Naive thymus-derived CD4-positive, alpha-beta T cell (primary cell): ENCODE data around the gene YIPF3. TPM values are rescaled to one million over a fixed set of nuclear protein-coding genes. Genes with fewer than 3 reads are reported as not detected.

ENCODE experiments used
- ATAC-seq: fragments of 150-1000 bp; cut with Tn5 transposase; 2 replicates; pipeline ENCODE4 v1.10.0; 2021; ENCODE audit warnings: mild to moderate bottlenecking, moderate library complexity
- CTCF ChIA-PET: fragments of 350-600 bp; sonication (Branson Sonifier 250); formaldehyde crosslinking; loops from one replicate; lab custom pipeline; 2021; ENCODE audit warnings: antibody characterized with exemption; lab: Charles Lee
- POLR2A ChIA-PET: fragments of 350-600 bp; sonication (Branson Sonifier 250); formaldehyde crosslinking; loops from one replicate; lab custom pipeline; 2021; ENCODE audit warnings: antibody characterized with exemption, inconsistent platforms; lab: Charles Lee
- DNase-seq, 9 donors: peaks; one replicate each; pipeline versions ENCODE4 v3.0.0 to v3.0.0-alpha.2; 2020 to 2022; ENCODE audit warnings: mixed read lengths in 1 of 9
- H3K27ac ChIP-seq: one replicate; pipeline ENCODE4 v1.7.0; 2013; ENCODE audit warnings: mild to moderate bottlenecking, low read depth, low read length, moderate library complexity
- H3K27me3 ChIP-seq, 2 donors: one replicate each; pipeline ENCODE4 v1.7.0; 2013; ENCODE audit warnings: low read length in 2 of 2, mild to moderate bottlenecking in 2 of 2, moderate library complexity in 2 of 2; ENCODE audit not compliant: control insufficient read depth in 2 of 2, insufficient read depth in 2 of 2
- H3K36me3 ChIP-seq, 3 experiments: 1 replicate in 2 of 3; 2 replicates in 1 of 3; pipeline ENCODE4 v1.7.0; 2013; ENCODE audit warnings: low read length in 3 of 3, mild to moderate bottlenecking in 3 of 3, moderate library complexity in 1 of 3; ENCODE audit not compliant: insufficient read depth in 3 of 3, control insufficient read depth in 2 of 3
- H3K4me1 ChIP-seq, 2 donors: one replicate each; pipeline ENCODE4 v1.7.0; 2013; ENCODE audit warnings: low read length in 2 of 2, mild to moderate bottlenecking in 2 of 2, moderate library complexity in 1 of 2; ENCODE audit not compliant: control insufficient read depth in 2 of 2, insufficient read depth in 2 of 2
- H3K4me3 ChIP-seq: 2 replicates; pipeline ENCODE4 v1.7.0; 2013; ENCODE audit warnings: mild to moderate bottlenecking, low read length
- H3K9me3 ChIP-seq, 3 experiments: 1 replicate in 2 of 3; 2 replicates in 1 of 3; pipeline ENCODE4 v1.7.0; 2013; ENCODE audit warnings: low read length in 3 of 3; ENCODE audit not compliant: control insufficient read depth in 2 of 3
- H3K27ac Mint-ChIP-seq, 9 donors: one replicate each; pipeline ENCODE4 v1.8.0; 2020 to 2022; ENCODE audit warnings: mixed read lengths in 9 of 9, mild to moderate bottlenecking in 8 of 9, moderate library complexity in 5 of 9, inconsistent platforms in 2 of 9
- H3K27me3 Mint-ChIP-seq, 5 donors: one replicate each; pipeline ENCODE4 v1.8.0; 2021 to 2022; ENCODE audit warnings: mixed read lengths in 5 of 5, mild to moderate bottlenecking in 1 of 5
- H3K36me3 Mint-ChIP-seq, 5 donors: one replicate each; pipeline ENCODE4 v1.8.0; 2020 to 2022; ENCODE audit warnings: mixed read lengths in 5 of 5, mild to moderate bottlenecking in 3 of 5, inconsistent platforms in 1 of 5
- H3K4me1 Mint-ChIP-seq, 7 donors: one replicate each; pipeline ENCODE4 v1.8.0; 2020 to 2022; ENCODE audit warnings: mixed read lengths in 7 of 7, mild to moderate bottlenecking in 3 of 7, inconsistent platforms in 1 of 7
- H3K4me3 Mint-ChIP-seq, 10 donors: one replicate each; pipeline ENCODE4 v1.8.0; 2020 to 2022; ENCODE audit warnings: mild to moderate bottlenecking in 10 of 10, mixed read lengths in 10 of 10, moderate library complexity in 6 of 10, inconsistent platforms in 2 of 10
- H3K9me3 Mint-ChIP-seq, 11 donors: one replicate each; pipeline ENCODE4 v1.8.0; 2020 to 2022; ENCODE audit warnings: mixed read lengths in 11 of 11, mild to moderate bottlenecking in 4 of 11, inconsistent platforms in 1 of 11, moderate library complexity in 1 of 11
- intact Hi-C, 2 donors: fragments of 100-400 bp; cut with micrococcal nuclease; formaldehyde crosslinking; loops; one replicate each; pipeline ENCODE4 v1.15.1; 2023
- polyA plus RNA-seq, 2 donors: library from polyadenylated mRNA; unstranded; fragments of 300-500 nt; fragmentation: Illumina TruSeq; gene quantifications; one replicate each; pipeline ENCODE4 v1.2.3, GENCODE V29; 2021
- total RNA-seq, 6 experiments: library from RNA in 5 of 6; stranded (reverse) in 5 of 6; gene quantifications; 1 replicate in 5 of 6; 2 replicates in 1 of 6; pipeline ENCODE4 v1.2.3 and lab custom pipeline; 2021 to 2026

YIPF3 gene
- total and polyA plus RNA-seq, 7 experiments from 2014 or later = 54.4 to 75.9 (median 68.3) TPM

DNA sequence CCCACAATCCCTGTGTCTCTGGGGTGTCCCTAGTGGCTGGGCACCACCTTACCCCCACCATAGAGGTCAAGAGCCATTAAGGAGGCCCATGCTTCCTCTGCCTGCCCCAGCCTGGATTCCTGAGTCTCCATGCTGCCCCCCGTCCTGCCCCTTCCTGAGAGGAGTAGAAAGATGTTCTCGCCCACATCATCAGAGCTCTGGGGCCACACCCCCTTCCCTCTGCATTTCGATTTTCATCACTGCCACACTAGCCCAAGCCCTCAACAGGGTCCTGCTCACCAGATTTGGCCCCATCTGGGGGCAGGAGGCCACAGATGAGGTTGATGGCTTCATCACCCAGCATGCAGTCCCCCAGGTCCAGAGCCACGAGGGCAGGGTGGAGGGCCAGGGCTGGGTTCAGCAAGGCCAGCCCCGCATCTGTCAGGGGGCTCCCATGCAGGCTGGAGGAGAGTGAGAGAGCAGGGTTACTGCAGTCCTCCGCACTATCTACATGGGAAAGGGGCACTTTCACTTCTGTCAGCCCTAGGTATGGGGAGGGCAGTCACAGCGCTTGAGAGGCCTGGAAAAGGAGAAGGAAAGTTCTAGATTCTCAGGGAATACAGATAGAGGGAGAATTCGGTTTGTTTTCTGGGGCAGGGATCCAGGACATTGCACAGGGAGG is 8.1 kb downstream of the YIPF3 start:
- Histone ChIP-seq H3K4me3 (no peak overlapping the region), H3K9me3 (no peaks in the 10 kb centered on the region), H3K4me1 (peaks cover 0 to 4% of the 10 kb centered on the region in 2 donors), H3K27me3 (peaks cover 0 to 9% of the 10 kb centered on the region in 2 donors), H3K36me3 (peaks cover 0 to 48% (median 17%) of the 10 kb centered on the region in 3 experiments), H3K27ac (no peak overlapping the region)
- peaks cover 15 to 22% (median 19%) of the 10 kb centered on the region in 5 donors for H3K27me3 Mint-ChIP-seq
- H3K27ac Mint-ChIP-seq = peak overlapping the region in 4 of 9 donors; percentile 27 to 70 (median 44)
- POLR2A ChIA-PET = interaction anchor here (0.6 to 3.1 kb wide), 3 partner anchors 9 to 625 kb away, joined by 4 to 23 read pairs (median 7); partner anchors contain the start of genes POLR1C and YIPF3
- ATAC-seq (no peak), DNase-seq (no peak)
- peaks cover 10 to 39% (median 27%) of the 10 kb centered on the region in 7 donors for H3K4me1 Mint-ChIP-seq
- H3K4me3 Mint-ChIP-seq = peak overlapping the region; percentile 76 to 94 (median 84)
- CTCF ChIA-PET = interaction anchor here (0.9 to 4.6 kb wide), 7 partner anchors 9 to 240 kb away, joined by 3 to 35 read pairs (median 4); partner anchors contain the start of genes POLR1C and YIPF3
- H3K36me3 Mint-ChIP-seq = peaks cover 0 to 28% (median 14%) of the 10 kb centered on the region in 5 donors
- H3K9me3 Mint-ChIP-seq = peaks cover 0 to 1% (median 0%) of the 10 kb centered on the region in 11 donors
- intact Hi-C loops = loop anchor here (5.0 kb wide), 1 partner anchor 141 kb away; the partner anchor contains the start of gene ZNF318 (in 2 of the 2)

DNA sequence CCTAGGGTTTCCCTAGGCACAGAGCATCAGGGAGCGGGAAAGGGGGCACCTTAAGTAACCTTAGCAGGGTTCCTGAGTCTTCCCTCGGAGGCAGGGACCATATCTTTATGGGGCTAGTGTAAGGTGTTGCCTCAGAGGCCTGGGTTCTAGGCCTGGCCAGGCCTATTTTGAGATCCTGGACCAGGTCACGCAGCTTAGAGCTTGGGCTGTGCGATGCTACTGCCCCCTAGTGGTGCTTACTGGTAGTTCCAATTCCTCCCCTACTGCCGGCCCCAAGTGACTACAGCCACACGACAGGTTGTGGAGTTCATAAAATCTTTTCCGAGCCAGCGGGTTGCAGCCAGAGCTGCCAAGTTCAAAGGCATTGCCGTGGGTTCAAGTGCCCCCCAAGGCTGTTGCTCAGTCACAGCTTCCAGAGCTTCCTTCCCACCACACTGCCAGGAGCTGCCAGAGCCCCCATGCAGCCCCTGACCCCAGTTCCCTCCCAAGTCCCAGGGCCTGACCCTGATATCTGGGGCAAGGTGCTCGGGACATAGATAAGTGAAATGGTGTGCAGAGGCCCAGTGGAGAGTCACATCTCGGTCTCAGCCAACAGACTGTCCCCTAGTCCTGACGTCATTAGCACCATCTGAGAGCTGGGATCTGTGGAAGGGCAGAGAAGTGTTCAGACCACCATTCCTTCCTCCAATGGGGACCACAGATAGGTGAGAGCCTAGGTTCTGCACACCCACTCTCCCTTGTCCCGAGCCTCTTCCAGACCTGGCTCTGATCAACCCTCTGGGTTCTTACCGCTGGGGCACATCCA is 9.9 kb downstream of the YIPF3 start:
- Mint-ChIP-seq H3K4me3 (peak overlapping the region in 1 of 10 donors; percentile 29), H3K27me3 (peaks cover 15 to 22% (median 19%) of the 10 kb centered on the region in 5 donors), H3K9me3 (peaks cover 0 to 1% (median 0%) of the 10 kb centered on the region in 11 donors), H3K36me3 (peaks cover 4 to 33% (median 17%) of the 10 kb centered on the region in 5 donors), H3K27ac (peak overlapping the region in 5 of 9 donors; percentile 24 to 69 (median 58)), H3K4me1 (peaks cover 10 to 29% (median 20%) of the 10 kb centered on the region in 7 donors)
- Histone ChIP-seq H3K27ac (no peak overlapping the region), H3K9me3 (no peaks in the 10 kb centered on the region), H3K4me3 (no peak overlapping the region), H3K27me3 (peaks cover 0 to 9% of the 10 kb centered on the region in 2 donors), H3K4me1 (peaks cover 0 to 4% of the 10 kb centered on the region in 2 donors), H3K36me3 (peaks cover 0 to 47% (median 12%) of the 10 kb centered on the region in 3 experiments)
- intact Hi-C loops = loop anchor here (1.0 to 5.0 kb wide), 10 partner anchors 10 to 606 kb away; partner anchors contain the start of genes ZNF318 (in 2 of the 2), CRIP3 (in 1 of the 2), DNPH1 (in 1 of the 2) and POLR1C (in 1 of the 2)
- DNase-seq (peak; percentile 61 to 82 (median 70)), ATAC-seq (peak; percentile 84)
- CTCF ChIA-PET = interaction anchor here (0.5 to 4.6 kb wide), 23 partner anchors 9 to 246 kb away, joined by 3 to 35 read pairs (median 4); partner anchors contain the start of genes DLK2, POLR1C and YIPF3
- POLR2A ChIA-PET = interaction anchor here (0.6 to 3.1 kb wide), 6 partner anchors 11 to 444 kb away, joined by 3 to 23 read pairs (median 3); partner anchors contain the start of genes DLK2, POLR1C and YIPF3

DNA sequence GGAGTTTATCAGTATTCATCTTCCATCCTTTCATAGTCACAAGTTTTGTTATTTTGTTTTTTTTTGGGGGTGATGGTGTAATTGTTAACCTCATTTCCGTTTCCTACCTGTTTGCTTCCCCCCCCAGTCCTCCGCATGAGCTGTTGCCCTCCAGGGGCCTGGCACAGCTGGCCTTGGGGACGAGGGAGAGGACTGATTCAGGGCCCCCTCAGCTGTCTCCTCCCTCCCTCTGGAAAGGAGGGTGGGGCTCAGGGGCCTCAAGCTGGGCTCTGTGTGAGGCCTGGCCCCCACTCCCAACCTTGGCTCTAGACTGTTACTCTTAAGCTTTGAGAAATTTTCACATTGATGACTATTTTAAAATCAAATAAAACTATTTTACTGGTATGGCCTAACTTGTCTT is 10.6 kb downstream of the YIPF3 start:
- no peak overlapping the region for H3K27ac ChIP-seq
- intact Hi-C loops = loop anchor here (1.0 to 5.0 kb wide), 10 partner anchors 11 to 605 kb away; partner anchors contain the start of genes ZNF318 (in 2 of the 2), CRIP3 (in 1 of the 2), DNPH1 (in 1 of the 2) and POLR1C (in 1 of the 2)
- Mint-ChIP-seq H3K27ac (peak overlapping the region in 5 of 9 donors; percentile 24 to 69 (median 58)), H3K4me3 (no peak overlapping the region), H3K4me1 (peaks cover 6 to 27% (median 15%) of the 10 kb centered on the region in 7 donors), H3K27me3 (peaks cover 15 to 22% (median 19%) of the 10 kb centered on the region in 5 donors), H3K36me3 (peaks cover 7 to 34% (median 19%) of the 10 kb centered on the region in 5 donors), H3K9me3 (peaks cover 0 to 1% (median 0%) of the 10 kb centered on the region in 11 donors)
- POLR2A ChIA-PET = interaction anchor here (0.5 to 3.1 kb wide), 6 partner anchors 11 to 954 kb away, joined by 3 to 23 read pairs (median 3); partner anchors contain the start of genes DLK2, POLR1C and YIPF3
- no peak for DNase-seq
- H3K4me1 ChIP-seq = peaks cover 0 to 4% of the 10 kb centered on the region in 2 donors
- CTCF ChIA-PET = interaction anchor here (0.5 to 4.6 kb wide), 18 partner anchors 8 to 851 kb away, joined by 3 to 35 read pairs (median 4); partner anchors contain the start of genes POLR1C and YIPF3
- H3K4me3 ChIP-seq = no peak overlapping the region
- H3K9me3 ChIP-seq = no peaks in the 10 kb centered on the region
- ATAC-seq = no peak
- peaks cover 0 to 44% (median 6%) of the 10 kb centered on the region in 3 experiments for H3K36me3 ChIP-seq
- peaks cover 0 to 9% of the 10 kb centered on the region in 2 donors for H3K27me3 ChIP-seq

DNA sequence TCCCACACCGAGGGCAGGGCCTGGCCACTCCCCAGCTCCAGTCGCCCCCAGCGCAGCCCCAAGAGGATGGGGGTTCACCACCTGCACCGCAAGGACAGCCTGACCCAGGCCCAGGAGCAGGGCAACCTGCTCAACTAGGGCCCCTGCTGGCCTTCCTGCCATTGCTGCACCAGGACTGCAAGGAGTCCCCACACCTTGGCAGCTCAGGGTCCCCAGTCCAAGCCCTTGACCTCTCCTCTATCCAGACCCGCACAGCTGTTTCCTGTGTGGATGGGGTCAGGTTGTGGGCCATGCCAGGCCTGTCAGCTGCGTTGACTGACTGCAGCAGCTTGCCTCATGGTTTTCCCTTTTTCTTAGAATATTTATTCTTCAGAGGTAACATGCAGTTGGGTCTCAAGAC is 11.0 kb downstream of the YIPF3 start:
- ChIA-PET CTCF (interaction anchor here (0.7 to 4.6 kb wide), 16 partner anchors 7 to 850 kb away, joined by 3 to 35 read pairs (median 4); partner anchors contain the start of genes DNPH1, POLR1C and YIPF3), POLR2A (interaction anchor here (0.5 to 3.1 kb wide), 4 partner anchors 12 to 953 kb away, joined by 3 to 23 read pairs (median 4); partner anchors contain the start of genes DLK2, POLR1C and YIPF3)
- intact Hi-C loops = loop anchor here (1.0 to 5.0 kb wide), 10 partner anchors 12 to 605 kb away; partner anchors contain the start of genes ZNF318 (in 2 of the 2), CRIP3 (in 1 of the 2), DNPH1 (in 1 of the 2) and POLR1C (in 1 of the 2)
- H3K9me3 Mint-ChIP-seq = peaks cover 0 to 1% (median 0%) of the 10 kb centered on the region in 11 donors
- Histone ChIP-seq H3K27me3 (peaks cover 0 to 9% of the 10 kb centered on the region in 2 donors), H3K4me1 (peaks cover 0 to 4% of the 10 kb centered on the region in 2 donors), H3K36me3 (peaks cover 0 to 44% (median 6%) of the 10 kb centered on the region in 3 experiments), H3K4me3 (no peak overlapping the region), H3K9me3 (no peaks in the 10 kb centered on the region), H3K27ac (no peak overlapping the region)
- peak overlapping the region in 2 of 9 donors; percentile 24 to 37 for H3K27ac Mint-ChIP-seq
- peaks cover 7 to 33% (median 16%) of the 10 kb centered on the region in 5 donors for H3K36me3 Mint-ChIP-seq
- peaks cover 6 to 26% (median 15%) of the 10 kb centered on the region in 7 donors for H3K4me1 Mint-ChIP-seq
- no peak for DNase-seq
- peaks cover 15 to 22% (median 19%) of the 10 kb centered on the region in 5 donors for H3K27me3 Mint-ChIP-seq
- ATAC-seq = no peak
- no peak overlapping the region for H3K4me3 Mint-ChIP-seq

DNA sequence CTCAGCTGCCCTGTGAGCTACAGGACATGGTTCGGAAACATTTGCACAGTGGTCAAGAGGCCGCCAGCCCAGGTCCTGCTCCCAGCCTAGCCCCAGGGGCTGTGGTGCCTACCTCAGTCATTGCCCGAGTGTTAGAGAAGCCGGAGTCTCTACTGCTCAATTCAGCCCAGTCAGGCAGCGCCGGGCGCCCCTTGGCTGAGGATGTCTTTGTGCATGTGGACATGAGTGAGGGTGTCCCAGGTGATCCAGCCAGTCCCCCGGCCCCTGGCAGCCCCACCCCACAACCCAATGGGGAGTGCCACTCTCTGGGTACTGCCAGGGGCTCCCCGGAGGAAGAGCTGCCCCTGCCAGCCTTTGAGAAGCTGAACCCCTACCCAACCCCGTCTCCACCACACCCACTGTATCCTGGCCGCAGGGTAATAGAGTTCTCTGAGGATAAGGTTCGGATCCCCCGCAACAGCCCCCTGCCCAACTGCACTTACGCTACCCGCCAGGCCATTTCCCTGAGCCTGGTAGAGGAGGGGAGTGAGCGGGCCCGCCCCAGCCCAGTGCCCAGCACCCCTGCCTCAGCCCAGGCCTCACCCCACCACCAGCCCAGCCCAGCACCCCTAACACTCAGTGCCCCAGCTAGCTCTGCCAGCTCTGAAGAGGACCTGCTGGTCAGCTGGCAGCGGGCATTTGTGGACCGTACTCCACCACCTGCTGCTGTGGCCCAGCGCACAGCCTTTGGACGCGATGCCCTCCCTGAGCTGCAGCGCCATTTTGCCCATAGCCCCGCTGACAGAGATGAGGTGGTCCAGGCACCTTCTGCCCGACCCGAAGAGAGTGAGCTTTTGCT is 11.8 kb downstream of the YIPF3 start:
- Mint-ChIP-seq H3K9me3 (peaks cover 0 to 1% (median 0%) of the 10 kb centered on the region in 11 donors), H3K36me3 (peaks cover 7 to 39% (median 16%) of the 10 kb centered on the region in 5 donors), H3K27ac (peak overlapping the region in 2 of 9 donors; percentile 28 to 37), H3K4me1 (peaks cover 6 to 26% (median 14%) of the 10 kb centered on the region in 7 donors), H3K27me3 (peaks cover 15 to 22% (median 19%) of the 10 kb centered on the region in 5 donors), H3K4me3 (no peak overlapping the region)
- H3K36me3 ChIP-seq = peaks cover 0 to 51% (median 7%) of the 10 kb centered on the region in 3 experiments
- peaks cover 0 to 9% of the 10 kb centered on the region in 2 donors for H3K27me3 ChIP-seq
- ATAC-seq (no peak), DNase-seq (no peak)
- H3K4me1 ChIP-seq = peaks cover 0 to 4% of the 10 kb centered on the region in 2 donors
- intact Hi-C loops = loop anchor here (5.0 kb wide), 1 partner anchor 138 kb away; the partner anchor contains the start of gene ZNF318 (in 2 of the 2)
- CTCF ChIA-PET = interaction anchor here (0.6 to 4.6 kb wide), 13 partner anchors 9 to 276 kb away, joined by 3 to 35 read pairs (median 4); partner anchors contain the start of genes DNPH1, POLR1C, TJAP1 and YIPF3
- no peak overlapping the region for H3K4me3 ChIP-seq
- no peaks in the 10 kb centered on the region for H3K9me3 ChIP-seq
- POLR2A ChIA-PET = interaction anchor here (0.5 to 3.1 kb wide), 3 partner anchors 13 to 528 kb away, joined by 6 to 23 read pairs (median 6); partner anchors contain the start of genes POLR1C and YIPF3
- no peak overlapping the region for H3K27ac ChIP-seq
